Measurements from ENCODE around the gene RFX1.

GRCh38 chr19:13956365-13956744, 49.8 kb downstream of the RFX1 start:
- TF ChIP-seq EZH2 (IDR thresholded peaks at IDR 0.05; ENCODE audit: low read depth) (no peak), CTCF (conservative IDR thresholded peaks at IDR 0.05) (no peak)

Data from PC-9 (cell line).